Small intestine (tissue), 7 donors: Measurements from ENCODE around the gene LMBR1L. TPM values are rescaled to one million over a fixed set of nuclear protein-coding genes. Genes with fewer than 3 reads are reported as not detected.
A peak's percentile ranks its signal among the peaks of the same experiment; 100 is the strongest.
"Not testable (repeated sequence)": the region's sequence is repeated elsewhere in the genome, so short reads cannot be mapped to it uniquely, and the experiment has no call there.

Experiments
- DNase-seq, 2 donors: peaks; one replicate each; pipeline versions ENCODE4 v3.0.0 to v3.0.0-alpha.2; 2013
- FAIRE-seq: peaks from 2 replicates; lab custom pipeline; 2012; peaks lifted over from hg19 to GRCh38; lab: Jason Lieb, UNC
- H3K27ac ChIP-seq, 3 donors: one replicate each; pipeline ENCODE4 v1.5.1; 2013; ENCODE audit warnings: low read length in 2 of 3, mild to moderate bottlenecking in 2 of 3, control low read depth in 1 of 3, inconsistent platforms in 1 of 3, low read depth in 1 of 3, moderate library complexity in 1 of 3
- H3K27me3 ChIP-seq, 3 donors: one replicate each; pipeline ENCODE4 v1.6.1; 2013; ENCODE audit warnings: low read length in 3 of 3, inconsistent platforms in 1 of 3; ENCODE audit not compliant: control insufficient read depth in 3 of 3, insufficient read depth in 3 of 3
- H3K36me3 ChIP-seq, 3 donors: one replicate each; pipeline ENCODE4 v1.6.1; 2013; ENCODE audit warnings: low read length in 3 of 3, inconsistent platforms in 1 of 3, low read depth in 1 of 3, mild to moderate bottlenecking in 1 of 3, moderate library complexity in 1 of 3; ENCODE audit not compliant: control insufficient read depth in 3 of 3, insufficient read depth in 2 of 3
- H3K4me1 ChIP-seq, 3 donors: one replicate each; pipeline ENCODE4 v1.6.1; 2013; ENCODE audit warnings: low read length in 2 of 3, inconsistent platforms in 1 of 3, low read depth in 1 of 3, mild to moderate bottlenecking in 1 of 3, moderate library complexity in 1 of 3; ENCODE audit not compliant: control insufficient read depth in 3 of 3, insufficient read depth in 2 of 3
- H3K4me3 ChIP-seq, 3 donors: one replicate each; pipeline ENCODE4 v1.5.1; 2013; ENCODE audit warnings: low read length in 3 of 3, control low read depth in 1 of 3, inconsistent platforms in 1 of 3, low read depth in 1 of 3, mild to moderate bottlenecking in 1 of 3, moderate library complexity in 1 of 3
- H3K9me3 ChIP-seq, 2 donors: one replicate each; pipeline ENCODE4 v1.6.1; 2013; ENCODE audit warnings: low read depth in 1 of 2, low read length in 1 of 2; ENCODE audit not compliant: control insufficient read depth in 2 of 2, insufficient read depth in 1 of 2
- WGBS, 3 donors: extraction: QIAGEN DNeasy Blood & Tissue Kit; methylation state at CpG; one replicate each; pipeline ENCODE4 v1.1.7; 2013; 5-methylcytosine and 5-hydroxymethylcytosine counted together
- polyA plus RNA-seq, 4 donors: library from polyadenylated mRNA; stranded (reverse) in 3 of 4; unstranded in 1 of 4; fragments of 200-250 nt in 3 of 4; fragments of 120-200 nt in 1 of 4; gene quantifications; one replicate each; pipeline versions ENCODE4 v1.2.1 to v1.2.3, GENCODE V29; 2013
- donor health status: healthy with polysubstance abuse.
- donor health status: control.
- donor health status: control.
- donor health status: Bipolar disorder and iron deficiency.
- donor health status: healthy.

The LMBR1L gene
- polyA plus RNA-seq, 4 donors, result 27.6 to 110 (median 81.8) TPM

DNA sequence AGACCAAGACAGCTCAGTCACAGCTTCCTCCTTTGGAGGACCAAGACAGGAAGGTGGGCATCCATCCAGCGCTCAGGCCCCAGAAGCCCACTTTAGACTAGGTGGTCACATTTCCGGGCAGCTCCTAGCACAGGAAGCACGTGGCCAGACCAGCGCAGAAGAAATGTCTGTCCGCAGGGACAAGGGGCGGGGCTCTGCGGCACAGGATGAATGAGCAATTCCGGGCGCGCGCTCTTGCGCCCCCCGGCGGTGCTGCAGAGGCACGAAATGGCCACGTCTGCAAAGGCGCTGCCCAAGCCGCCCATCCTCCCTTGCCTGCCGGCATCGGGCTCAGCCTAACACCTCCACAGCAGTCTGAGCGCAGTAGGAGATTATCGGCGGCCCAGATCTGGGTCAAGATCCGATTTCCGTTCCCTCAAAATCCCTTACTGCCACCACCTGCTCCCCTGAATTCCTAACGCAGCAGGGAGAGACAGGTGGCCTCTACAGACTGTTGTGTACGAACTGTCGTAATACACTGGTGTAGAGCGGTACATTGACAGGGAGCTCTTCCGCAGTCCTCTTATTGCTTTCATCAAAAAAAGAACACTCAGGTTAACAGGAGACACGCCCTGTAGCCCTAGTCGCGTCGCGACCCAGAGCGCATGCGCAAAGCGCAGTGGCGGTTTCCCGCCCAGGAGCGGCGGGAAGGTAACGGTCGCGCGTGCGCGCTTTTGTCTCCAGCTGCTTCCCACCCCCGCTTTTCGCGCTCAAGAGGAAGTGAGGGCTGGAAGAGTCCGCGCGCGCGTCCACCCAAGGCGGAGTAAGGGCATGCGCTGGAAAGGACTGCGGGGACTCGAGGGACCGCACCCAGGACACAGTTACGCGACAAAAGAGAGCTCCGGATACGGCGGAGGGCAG lies 19.8 kb upstream of the LMBR1L start:
- Histone ChIP-seq H3K27ac (peak overlapping the region; percentile 97 to 100 (median 100)), H3K36me3 (peaks cover 0 to 26% (median 5%) of the 10 kb centered on the region in 3 donors), H3K4me3 (peak overlapping the region; percentile 89 to 99 (median 96)), H3K9me3 (no peaks in the 10 kb centered on the region), H3K4me1 (peaks cover 2 to 21% (median 3%) of the 10 kb centered on the region in 3 donors), H3K27me3 (no peaks in the 10 kb centered on the region)
- FAIRE-seq, result no peak
- WGBS, 3 donors, result 0% methylated on average over 61 to 66 of the region's 66 CpGs
- peak; percentile 96 for DNase-seq

DNA sequence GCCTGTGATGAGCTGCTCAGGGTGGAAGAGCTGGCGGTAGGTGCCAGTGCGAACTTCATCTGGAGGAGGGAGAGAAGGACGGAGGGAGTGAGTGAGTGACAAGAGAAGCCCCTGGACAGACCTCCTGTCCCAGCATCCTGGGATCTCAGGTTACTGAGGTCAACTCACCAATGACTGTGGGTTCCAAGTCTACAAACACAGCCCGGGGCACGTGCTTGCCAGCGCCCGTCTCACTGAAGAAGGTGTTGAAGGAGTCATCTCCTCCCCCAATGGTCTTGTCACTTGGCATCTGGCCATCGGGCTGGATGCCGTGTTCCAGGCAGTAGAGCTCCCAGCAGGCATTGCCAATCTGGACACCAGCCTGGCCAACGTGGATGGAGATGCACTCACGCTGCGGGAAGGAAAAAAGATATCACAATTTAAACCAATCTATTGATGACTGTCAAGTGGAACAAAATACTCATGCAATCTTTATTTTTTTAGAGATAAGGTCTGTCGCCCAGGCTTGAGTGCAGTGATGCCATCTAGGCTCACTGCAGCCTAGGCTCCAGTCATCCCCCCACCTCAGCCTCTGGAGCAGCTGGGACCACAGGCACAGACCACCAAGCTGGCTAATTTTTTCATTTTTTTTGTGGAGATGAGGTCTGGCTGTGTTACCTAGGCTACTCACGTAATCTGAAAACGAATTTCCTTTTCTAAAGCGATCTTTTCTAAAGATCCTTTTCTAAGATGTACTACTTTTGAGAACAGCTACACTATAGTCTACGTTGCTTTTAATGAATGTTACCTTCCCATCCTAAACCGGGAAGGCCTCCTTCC lies 18.9 kb upstream of the LMBR1L start:
- Histone ChIP-seq H3K36me3 (peaks cover 0 to 26% (median 5%) of the 10 kb centered on the region in 3 donors), H3K4me3 (peak overlapping the region; percentile 89 to 99 (median 96)), H3K9me3 (no peaks in the 10 kb centered on the region), H3K27me3 (no peaks in the 10 kb centered on the region), H3K27ac (peak overlapping the region; percentile 84 to 100 (median 100)), H3K4me1 (peaks cover 2 to 21% (median 3%) of the 10 kb centered on the region in 3 donors)
- 47 to 51% (median 51%) methylated on average over 18 of the region's 18 CpGs for WGBS, 3 donors
- FAIRE-seq (no peak), DNase-seq (no peak)

DNA sequence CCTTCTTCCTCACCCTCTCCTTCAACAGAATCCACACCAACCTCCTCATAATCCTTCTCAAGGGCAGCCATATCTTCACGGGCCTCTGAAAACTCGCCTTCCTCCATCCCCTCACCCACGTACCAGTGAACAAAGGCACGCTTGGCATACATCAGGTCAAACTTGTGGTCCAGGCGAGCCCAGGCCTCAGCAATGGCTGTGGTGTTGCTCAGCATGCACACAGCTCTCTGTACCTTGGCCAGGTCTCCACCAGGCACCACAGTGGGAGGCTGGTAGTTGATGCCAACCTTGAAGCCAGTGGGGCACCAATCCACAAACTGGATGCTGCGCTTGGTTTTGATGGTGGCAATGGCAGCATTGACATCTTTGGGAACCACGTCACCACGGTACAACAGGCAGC lies 17.3 kb upstream of the LMBR1L start:
- not testable (repeated sequence) for H3K27me3 ChIP-seq, H3K9me3 ChIP-seq, H3K27ac ChIP-seq, H3K4me3 ChIP-seq, FAIRE-seq, DNase-seq
- Histone ChIP-seq H3K4me1 (peaks cover 2 to 20% (median 3%) of the 10 kb centered on the region in 3 donors), H3K36me3 (peaks cover 0 to 26% (median 5%) of the 10 kb centered on the region in 3 donors)
- 85 to 91% (median 87%) methylated on average over 5 to 8 of the region's 8 CpGs for WGBS, 3 donors

- Histone ChIP-seq H3K4me1 (peaks cover under 1 to 12% (median 2%) of the 10 kb centered on the region in 3 donors), H3K27me3 (no peaks in the 10 kb centered on the region), H3K4me3 (no peak overlapping the region), H3K27ac (no peak overlapping the region), H3K36me3 (peaks cover 0 to 26% (median 5%) of the 10 kb centered on the region in 3 donors), H3K9me3 (no peaks in the 10 kb centered on the region)
- WGBS, 3 donors, result 86 to 91% (median 88%) methylated on average over 4 of the region's 4 CpGs
- no peak for FAIRE-seq
- DNase-seq, result no peak
Observed at GRCh38 chr12:49126852-49127763, 16.5 kb upstream of the LMBR1L start.

GRCh38 chr12:49121047-49121696 lies 10.5 kb upstream of the LMBR1L start:
- Histone ChIP-seq H3K4me3 (no peak overlapping the region), H3K27me3 (no peaks in the 10 kb centered on the region), H3K9me3 (no peaks in the 10 kb centered on the region), H3K36me3 (no peaks in the 10 kb centered on the region), H3K27ac (no peak overlapping the region), H3K4me1 (no peaks in the 10 kb centered on the region)
- WGBS, 3 donors, result 19 to 36% (median 35%) methylated on average over 6 of the region's 6 CpGs
- DNase-seq (peak; percentile 72 to 83), FAIRE-seq (no peak)

- peak overlapping the region in 2 of 3 donors; percentile 98 to 99 for H3K27ac ChIP-seq
- 24 to 35% (median 31%) methylated on average over 6 of the region's 6 CpGs for whole genome bisulfite sequencing, 3 donors
- H3K27me3 ChIP-seq, result no peaks in the 10 kb centered on the region
- H3K36me3 ChIP-seq, result peaks cover 0 to 6% (median 5%) of the 10 kb centered on the region in 3 donors
- H3K4me3 ChIP-seq, result peak overlapping the region in 1 of 3 donors; percentile 96
- no peak for FAIRE-seq
- H3K9me3 ChIP-seq, result no peaks in the 10 kb centered on the region
- no peak for DNase-seq
- H3K4me1 ChIP-seq, result peaks cover 2 to 22% (median 8%) of the 10 kb centered on the region in 3 donors
Observed at GRCh38 chr12:49111206-49111605, 559 bp upstream of the LMBR1L start.

- FAIRE-seq, result no peak
- H3K27ac ChIP-seq, result peak overlapping the region; percentile 89 to 99 (median 98)
- WGBS, 3 donors, result 3 to 6% (median 4%) methylated on average over 29 to 33 of the region's 33 CpGs
Observed at GRCh38 chr12:49109641-49110463, 795 bp downstream of the LMBR1L start.

More at GRCh38 chr12:49109641-49110463, 795 bp downstream of the LMBR1L start:
- Histone ChIP-seq H3K4me3 (peak overlapping the region; percentile 89 to 96 (median 95)), H3K27me3 (no peaks in the 10 kb centered on the region), H3K9me3 (no peaks in the 10 kb centered on the region), H3K4me1 (peaks cover 2 to 27% (median 8%) of the 10 kb centered on the region in 3 donors), H3K36me3 (peaks cover 0 to 20% (median 15%) of the 10 kb centered on the region in 3 donors)
- peak in 1 of 2 donors; percentile 50 for DNase-seq
